Activated naive CD4-positive, alpha-beta T cell treated with Interleukin-2 at 50 U/mL for 16 hours (primary cell): ENCODE results near the gene PSD4.

Experiments used
- DNase-seq: peaks from one replicate; pipeline ENCODE4 v3.0.0-alpha.2; 2020

The PSD4 gene

DNA sequence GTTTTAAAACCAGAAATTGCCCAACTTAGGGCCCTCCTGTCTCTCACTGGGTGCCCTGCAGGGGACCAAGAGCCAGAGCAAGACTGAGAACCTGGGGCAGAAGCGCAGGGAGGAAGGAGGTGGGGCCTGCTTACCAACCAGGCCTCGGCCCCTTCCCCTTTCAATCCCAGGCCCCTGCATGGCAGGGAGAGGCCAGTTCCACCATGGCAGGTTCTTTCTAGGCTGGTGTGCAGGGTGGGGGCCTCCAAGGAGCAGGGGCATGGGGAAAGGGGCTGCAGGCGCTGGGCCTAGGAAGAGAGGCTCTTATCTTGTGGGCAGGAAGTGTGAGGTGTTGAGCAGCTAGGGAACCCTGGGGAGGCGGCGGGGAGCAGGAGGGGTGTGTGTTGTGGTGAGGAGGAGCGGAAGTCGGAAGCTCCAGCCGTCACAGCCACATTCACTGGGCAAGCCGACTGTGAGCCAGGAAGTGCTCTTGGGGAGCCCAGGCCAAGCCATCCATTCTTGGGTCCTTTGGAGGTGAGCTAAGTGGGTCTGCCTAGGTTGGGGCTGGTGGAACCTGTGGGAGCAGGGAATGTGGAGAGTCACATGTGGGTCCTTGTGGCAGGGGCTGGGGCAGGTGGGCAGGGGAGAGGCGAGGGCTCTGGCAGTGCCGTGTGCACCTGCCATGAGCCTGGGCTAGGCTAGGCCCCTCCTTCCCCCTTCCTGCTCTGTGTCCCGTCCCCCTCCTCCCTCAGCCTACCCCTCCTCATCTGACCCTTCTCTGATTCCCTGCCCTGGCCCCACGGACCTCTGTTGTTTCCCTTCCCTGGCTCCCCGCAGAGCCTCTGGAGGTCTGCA is at the start of gene PSD4:
Gene PSD4, plus strand, starts transcription at position 430 of the 834 bp plus-strand sequence. CDS start 8,486 bp downstream, outside the sequence.
- DNase-seq = peak; percentile 84

DNA sequence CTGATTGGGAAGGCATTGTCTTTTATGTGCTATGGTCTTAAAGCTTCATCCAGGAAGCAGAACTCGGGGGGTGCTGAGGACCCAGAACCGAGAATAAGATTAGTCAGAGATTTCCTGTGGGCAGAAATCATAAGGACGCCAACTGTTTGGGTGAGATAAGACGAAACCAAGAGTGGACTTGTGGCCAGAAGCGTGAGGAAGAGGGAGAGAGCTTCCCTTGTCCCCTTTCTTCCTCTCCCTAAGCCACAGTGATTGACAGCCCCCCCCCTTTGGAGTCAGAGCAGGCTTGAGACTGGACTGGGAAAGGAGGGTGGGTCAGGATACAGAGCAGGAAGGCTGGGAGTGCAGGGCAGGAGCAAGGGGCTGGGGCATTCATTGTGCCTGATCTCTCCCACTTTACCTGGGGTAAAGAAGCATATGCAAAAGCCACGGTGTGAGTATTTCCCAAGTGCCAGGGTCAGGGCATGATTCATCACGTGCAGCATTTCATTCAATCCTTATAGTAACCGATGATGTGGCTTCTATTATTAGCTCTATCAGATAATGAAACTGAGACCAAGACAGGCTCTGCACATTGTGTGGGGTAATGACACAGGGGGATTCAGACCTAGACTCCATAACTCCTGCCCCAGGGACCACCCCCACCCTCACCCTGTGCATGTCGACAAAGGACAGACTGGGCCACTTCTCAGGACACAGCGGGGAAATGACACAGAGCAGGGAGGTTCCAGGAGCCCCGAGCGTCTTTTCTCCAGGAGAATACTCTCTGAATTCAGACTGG is 49.4 kb upstream of the PSD4 start:
- DNase-seq = no peak

DNA sequence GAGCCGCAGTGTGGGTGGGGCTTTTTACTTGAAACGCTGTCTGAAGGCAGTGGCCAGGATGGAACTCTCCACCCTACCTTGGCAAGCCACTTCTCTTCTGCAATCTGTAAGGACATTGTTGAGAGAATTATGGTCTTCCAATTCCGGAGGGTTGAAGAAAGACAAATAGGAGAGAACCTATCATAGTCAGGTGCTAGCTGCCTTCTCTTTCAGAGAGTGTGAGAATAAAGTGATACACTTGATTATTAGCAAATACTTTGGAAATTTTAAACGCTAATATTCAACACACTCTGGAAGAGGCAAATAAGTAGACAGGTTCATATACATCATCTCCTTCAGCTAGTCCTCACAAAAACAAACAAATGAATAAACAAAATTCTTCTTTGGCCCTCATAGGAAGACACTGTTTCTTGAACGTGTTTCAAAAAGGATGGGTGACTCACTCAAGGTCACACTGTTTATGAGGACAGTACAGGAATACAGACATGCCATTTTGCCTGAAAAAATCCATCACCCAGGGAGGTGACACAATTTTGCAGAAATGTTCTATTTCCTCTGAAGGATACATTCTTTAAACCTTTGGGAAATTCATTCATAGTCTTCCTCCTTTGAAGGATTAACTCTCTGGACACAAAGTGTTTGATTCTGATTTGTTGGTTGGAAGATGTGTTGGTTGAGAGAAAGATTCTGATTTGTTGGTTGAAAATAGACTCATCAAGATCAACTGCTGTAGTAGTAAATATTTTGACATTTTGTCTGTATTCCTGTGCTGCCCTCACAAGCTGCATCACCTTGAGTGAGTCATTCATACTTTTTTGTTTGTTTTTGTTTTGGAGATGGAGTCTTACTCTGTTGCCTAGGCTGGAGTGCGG is 48.6 kb upstream of the PSD4 start:
- no peak for DNase-seq

DNA sequence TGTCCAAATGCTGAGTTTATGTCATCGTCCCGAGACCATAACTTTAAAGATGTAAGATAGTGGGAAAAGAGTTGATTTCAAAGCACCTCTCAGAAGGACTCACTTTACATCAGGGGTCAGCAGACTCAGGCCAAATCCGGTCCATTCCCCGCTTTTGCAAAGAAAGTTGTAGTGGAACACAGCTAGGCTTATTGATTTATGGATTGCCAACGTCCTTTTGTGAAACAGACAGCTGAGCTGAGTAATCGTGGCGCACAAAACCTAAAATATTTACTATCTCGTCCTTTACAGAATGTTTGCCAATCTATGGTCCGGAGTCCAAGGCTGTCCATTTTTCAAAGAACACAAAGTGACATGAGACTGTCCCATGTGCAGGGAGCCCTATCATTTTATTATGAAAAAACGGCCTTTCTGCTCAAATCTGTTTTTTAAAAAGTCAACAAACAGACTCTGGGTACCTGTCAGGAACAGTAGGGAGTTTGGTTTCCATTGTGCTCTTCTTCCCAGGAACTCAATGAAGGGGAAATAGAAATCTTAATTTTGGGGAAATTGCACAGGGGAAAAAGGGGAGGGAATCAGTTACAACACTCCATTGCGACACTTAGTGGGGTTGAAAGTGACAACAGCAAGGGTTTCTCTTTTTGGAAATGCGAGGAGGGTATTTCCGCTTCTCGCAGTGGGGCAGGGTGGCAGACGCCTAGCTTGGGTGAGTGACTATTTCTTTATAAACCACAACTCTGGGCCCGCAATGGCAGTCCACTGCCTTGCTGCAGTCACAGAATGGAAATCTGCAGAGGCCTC is 46.7 kb upstream of the PSD4 start, which contains the start of gene IL1RN:
Gene IL1RN, plus strand, starts transcription at position 754 of the 801 bp plus-strand sequence. Its CDS starts 27 bp downstream, at position 781.
- no peak for DNase-seq

DNA sequence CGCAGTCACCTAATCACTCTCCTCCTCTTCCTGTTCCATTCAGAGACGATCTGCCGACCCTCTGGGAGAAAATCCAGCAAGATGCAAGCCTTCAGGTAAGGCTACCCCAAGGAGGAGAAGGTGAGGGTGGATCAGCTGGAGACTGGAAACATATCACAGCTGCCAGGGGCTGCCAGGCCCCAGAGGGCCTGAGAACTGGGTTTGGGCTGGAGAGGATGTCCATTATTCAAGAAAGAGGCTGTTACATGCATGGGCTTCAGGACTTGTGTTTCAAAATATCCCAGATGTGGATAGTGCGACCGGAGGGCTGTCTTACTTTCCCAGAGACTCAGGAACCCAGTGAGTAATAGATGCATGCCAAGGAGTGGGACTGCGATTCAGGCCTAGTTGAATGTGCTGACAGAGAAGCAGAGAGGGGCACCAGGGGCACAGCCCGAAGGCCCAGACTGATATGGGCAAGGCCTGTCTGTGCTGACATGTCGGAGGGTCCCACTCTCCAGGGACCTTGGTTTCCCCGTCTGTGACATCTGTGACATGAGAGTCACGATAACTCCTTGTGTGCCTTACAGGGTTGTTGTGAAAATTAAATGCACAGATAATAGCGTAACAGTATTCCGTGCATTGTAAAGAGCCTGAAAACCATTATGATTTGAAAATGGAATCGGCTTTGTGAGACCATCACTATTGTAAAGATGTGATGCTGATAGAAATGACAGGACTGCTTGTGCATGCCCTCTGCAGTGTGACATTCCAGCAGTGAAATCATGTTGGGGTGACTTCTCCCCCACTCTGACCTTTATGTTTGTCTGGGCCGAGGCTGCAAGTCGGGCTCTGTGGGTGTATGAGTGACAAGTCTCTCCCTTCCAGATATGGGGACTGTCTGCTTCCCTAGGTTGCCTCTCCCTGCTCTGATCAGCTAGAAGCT is 45.9 kb upstream of the PSD4 start:
- no peak for DNase-seq

DNA sequence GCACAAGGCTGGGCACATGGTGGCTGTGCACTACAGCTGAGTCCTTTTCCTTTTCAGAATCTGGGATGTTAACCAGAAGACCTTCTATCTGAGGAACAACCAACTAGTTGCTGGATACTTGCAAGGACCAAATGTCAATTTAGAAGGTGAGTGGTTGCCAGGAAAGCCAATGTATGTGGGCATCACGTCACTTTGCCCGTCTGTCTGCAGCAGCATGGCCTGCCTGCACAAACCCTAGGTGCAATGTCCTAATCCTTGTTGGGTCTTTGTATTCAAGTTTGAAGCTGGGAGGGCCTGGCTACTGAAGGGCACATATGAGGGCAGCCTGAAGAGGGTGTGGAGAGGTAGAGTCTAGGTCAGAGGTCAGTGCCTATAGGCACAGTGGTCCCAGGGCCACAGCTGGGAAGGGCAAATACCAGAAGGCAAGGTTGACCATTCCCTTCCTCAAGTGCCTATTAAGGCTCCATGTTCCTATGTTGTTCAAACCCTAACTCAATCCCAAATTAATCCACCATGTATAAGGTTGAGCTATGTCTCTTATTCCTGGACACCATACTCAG is 44.2 kb upstream of the PSD4 start:
- no peak for DNase-seq

DNA sequence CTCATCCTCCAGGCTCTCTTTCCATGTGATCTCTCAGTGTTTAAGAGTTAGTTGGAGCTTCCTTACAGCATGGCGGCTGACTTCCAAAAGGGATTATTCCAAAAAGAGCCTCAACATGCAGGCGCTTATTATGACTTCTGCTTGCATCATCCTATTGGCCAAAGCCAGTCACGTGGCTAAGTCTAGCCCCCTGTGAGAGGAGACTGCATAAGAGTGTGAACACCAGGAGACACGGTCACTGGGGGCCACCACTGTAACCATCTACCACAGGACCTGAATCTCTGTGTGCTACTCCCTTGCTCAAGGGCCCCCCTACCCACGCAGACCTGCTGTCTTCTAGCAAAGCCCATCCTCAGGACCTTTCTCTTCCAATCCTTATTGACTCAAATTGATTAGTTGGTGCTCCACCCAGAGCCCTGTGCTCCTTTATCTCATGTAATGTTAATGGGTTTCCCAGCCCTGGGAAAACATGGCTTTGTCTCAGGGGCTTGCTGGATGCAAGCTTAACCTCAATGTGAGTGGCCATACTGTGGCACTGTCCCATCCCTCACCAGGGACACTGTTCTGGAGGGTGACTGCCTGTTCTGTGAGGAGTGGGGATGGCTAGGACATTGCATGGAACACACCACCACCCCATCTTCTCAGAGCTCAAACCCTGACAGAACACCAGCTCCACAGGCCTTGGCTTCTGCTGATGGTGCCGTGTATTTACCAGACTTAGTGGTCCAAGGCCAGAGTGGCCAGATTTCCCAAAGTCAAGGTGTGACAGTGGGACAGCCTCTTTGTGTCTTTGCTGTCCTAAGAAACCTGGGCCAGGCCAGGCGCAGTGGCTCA is 42.2 kb upstream of the PSD4 start:
- no peak for DNase-seq

DNA sequence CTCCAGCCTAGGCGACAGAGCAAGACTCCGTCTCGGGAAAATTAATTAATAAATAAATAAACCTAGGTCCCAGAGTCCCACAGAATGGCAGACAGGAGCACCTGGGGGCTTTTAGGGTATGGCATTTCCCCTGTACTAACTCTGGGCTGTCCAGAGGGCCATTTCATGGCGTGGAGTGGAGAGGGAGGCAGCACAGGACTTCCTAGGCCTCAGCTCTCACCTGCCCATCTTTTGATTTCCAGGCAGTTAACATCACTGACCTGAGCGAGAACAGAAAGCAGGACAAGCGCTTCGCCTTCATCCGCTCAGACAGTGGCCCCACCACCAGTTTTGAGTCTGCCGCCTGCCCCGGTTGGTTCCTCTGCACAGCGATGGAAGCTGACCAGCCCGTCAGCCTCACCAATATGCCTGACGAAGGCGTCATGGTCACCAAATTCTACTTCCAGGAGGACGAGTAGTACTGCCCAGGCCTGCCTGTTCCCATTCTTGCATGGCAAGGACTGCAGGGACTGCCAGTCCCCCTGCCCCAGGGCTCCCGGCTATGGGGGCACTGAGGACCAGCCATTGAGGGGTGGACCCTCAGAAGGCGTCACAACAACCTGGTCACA is 41.3 kb upstream of the PSD4 start:
- no peak for DNase-seq

DNA sequence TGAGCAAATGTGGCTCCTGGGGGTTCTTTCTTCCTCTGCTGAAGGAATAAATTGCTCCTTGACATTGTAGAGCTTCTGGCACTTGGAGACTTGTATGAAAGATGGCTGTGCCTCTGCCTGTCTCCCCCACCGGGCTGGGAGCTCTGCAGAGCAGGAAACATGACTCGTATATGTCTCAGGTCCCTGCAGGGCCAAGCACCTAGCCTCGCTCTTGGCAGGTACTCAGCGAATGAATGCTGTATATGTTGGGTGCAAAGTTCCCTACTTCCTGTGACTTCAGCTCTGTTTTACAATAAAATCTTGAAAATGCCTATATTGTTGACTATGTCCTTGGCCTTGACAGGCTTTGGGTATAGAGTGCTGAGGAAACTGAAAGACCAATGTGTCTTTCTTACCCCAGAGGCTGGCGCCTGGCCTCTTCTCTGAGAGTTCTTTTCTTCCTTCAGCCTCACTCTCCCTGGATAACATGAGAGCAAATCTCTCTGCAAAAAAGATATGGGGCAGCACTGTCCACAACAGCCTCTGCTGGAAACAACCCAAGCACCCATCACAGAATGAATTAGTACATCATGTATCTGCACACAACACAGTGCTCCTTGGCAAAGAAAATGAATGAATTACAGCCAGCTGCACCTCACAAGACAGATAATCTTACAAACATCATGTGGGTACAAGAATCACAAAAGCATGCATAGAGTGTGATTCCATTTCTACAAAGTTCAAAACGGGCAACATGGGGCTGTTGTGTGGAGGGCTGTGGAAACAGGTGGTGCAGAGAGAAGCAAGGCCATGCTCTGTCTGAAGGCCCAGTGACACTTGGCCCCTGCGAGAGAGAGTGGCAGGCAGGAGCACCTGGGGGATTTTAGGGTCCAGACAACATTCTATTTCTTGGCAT is 39.8 kb upstream of the PSD4 start:
- DNase-seq = no peak

DNA sequence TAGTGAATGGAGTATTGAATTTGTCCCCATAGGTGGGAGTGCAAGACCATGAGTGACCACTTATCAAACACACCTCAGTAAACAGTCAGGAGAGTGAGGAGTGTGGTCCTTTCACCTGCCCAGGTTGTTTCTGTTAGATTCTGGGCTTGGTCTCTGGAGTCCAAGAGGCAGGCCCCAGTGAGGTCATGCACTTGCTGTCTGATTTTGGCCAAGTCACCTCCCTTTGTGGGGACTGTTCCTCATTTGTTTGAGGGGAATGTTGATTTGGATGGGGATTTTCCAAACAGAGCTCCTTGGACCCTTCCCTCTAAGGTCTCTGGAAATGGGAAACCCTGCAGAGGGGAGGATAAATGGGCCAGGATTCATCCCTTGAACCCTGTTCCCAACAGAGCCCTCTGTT is 39.1 kb upstream of the PSD4 start:
- no peak for DNase-seq

DNA sequence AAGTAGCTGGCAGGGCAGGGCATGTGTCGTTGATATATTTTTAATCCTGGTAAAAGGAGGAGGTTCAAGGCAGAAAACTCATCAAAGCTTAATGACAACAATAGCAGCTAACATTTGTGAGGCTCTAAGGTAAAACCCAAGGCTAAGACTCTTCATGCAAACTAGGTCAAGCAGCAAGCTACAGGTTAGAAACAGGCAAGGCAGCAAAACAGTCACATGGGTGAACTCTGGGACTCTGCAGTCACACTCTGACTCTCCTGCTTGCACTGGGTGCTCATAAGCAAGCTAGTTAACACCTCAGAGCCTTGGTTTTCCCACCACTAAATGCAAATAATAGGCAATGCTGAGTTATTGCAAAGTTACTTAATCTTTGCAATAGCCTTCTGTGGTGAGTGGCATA is 38.5 kb upstream of the PSD4 start:
- no peak for DNase-seq

DNA sequence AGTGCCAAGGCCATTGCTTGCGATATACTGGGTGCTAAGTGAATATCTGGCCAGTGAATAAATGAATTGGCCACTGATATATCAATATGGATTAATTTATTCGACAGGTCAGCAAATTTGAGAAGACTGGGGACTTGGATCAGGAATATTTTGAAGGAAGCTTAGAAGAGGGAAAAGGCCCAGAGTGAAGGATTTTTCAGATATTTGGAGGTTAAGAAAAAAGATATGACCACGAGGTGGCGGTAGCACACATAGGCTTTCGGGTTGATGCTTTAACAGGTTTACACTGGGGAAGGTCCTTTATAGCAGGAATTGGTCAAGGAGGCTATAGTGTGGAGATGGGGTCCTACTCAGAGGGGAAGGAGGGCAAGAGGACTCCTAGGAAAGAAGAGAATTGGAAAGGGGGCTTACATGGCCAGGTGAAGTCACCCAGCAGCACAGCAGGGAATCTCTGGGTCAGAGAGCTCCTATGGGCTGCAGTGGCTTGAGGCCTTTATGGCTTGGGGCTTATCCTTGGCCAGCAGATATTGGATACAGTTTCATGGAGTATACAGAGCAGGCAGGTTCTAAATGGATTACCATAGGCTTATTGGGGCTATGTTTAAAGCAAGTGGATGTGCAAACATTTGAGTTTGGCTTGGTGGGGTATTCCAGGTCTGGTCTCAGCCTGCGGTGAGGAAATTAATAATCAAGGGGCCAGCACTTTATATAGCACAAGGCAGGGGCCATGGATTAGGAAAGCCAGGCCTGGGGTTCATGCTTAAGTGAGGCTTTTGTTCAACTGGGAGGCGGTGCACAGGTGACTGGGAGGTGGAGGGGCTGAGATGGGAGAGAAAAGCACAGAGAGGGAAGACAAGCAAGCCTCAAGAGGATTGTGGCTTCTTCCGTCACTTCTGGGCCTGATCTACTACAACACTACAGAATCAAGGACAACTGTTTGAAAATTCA is 36.7 kb upstream of the PSD4 start:
- peak; percentile 30 for DNase-seq

DNA sequence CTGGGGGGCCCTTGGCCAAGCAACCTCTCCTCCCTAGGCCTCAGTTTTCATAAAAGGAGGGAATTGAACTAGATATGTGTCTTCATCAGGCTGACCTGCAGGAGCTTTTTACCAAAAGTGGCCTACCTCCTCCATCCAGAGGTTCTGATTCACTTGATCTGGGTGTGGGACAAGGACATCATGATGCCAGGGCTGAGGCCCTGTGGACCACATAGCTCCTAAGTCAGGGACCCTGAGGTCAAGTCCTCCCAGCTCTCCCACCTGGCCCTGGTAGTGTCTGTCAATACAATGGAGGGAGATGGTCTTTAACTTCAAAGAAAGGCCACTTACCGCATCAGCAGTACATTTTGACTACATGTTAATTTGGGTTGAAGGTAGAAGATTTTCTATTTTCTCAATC is 35.9 kb upstream of the PSD4 start:
- no peak for DNase-seq

DNA sequence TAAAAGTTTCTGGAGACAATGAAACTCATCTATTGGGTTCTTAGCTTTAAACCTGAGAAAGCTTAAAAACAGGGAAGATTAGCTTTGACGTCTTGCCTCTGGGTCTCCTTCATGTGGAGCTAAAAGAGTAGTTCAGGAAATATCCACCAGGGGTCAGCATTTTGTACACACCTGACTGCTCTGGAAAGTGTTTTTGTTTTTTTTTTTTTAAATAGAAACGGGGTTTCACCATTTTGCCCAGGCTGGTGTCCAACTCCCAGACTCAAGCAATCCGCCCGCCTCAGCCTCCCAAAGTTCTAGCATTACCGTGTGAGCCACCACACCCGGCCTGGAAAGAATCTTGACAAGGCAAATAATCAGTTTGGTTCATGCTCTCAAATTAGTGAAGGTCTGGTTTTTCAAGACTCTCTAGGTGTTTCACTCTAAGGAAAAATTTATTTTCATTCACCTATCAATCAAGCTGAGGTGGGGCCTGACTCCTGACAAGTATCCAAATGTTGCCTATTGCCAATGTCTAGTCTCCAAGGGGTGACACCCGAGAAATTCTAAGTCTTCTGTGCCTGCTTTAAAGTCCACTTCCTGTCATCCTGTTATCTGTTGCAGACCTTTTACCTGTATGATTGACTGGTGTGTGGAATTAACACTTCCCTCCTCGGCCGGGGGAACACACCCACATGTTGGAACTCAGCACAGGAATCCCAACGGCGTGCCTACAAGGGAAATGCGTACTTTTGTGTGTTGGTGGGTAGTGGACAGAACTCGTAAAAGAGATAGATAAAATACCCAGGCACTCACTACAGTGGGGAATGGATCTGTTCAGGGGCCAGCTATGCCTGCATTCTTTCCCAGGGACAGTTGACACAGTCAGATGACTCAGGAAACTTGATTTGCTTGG is 35.1 kb upstream of the PSD4 start:
- peak; percentile 28 for DNase-seq

DNA sequence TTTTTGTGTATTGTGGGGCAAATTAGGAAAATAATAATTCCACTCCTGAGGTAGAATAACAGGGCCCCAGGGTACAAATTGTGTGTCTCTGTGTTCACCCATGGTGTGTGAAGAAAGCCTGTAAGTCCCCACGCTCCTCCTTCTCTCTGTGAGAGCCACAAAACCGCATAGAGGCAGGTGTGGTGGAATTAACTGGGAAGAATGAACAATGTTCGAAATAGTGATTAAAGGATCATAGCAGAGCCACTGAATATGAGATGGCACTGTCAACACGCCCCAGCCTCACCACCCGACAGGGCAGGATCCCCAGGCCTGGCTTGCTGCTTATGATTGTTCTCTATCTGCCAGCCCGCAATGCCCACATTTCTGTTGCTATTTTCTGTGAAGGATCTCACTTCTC is 32.3 kb upstream of the PSD4 start:
- no peak for DNase-seq

DNA sequence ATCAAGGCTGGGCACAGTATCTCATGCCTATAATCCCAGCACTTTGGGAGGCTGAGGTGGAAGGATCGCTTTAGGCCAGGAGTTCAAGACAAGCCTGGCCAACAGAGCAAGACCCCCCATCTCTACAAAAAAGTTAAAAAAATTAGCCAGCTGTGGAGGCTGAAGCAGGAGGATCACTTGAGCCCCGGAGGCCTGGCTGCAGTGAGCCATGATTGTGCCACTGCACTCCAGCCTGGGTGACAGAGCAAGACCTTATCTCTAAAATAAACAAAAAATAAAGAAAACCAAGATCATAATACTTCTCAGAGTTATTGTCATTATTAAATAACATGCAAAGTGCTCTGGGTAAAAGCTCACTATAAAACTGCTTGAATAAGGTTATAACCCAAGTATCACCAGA is 31.5 kb upstream of the PSD4 start:
- no peak for DNase-seq
